HG03097 (cell line): ENCODE results near the gene CTDNEP1.
A peak's percentile ranks its signal among the peaks of the same experiment; 100 is the strongest.

Experiments used
- ATAC-seq: cut with Tn5 transposase; IDR thresholded peaks from one replicate; pipeline ENCODE4 v1.9.1; 2021; ENCODE audit not compliant: unreplicated experiment, low FRiP score

The CTDNEP1 gene

GRCh38 chr17:7232114-7232513, 19.4 kb downstream of the CTDNEP1 start:
- no peak for ATAC-seq

- ATAC-seq, result no peak
Measured at GRCh38 chr17:7229504-7229903, 22.0 kb downstream of the CTDNEP1 start.

DNA sequence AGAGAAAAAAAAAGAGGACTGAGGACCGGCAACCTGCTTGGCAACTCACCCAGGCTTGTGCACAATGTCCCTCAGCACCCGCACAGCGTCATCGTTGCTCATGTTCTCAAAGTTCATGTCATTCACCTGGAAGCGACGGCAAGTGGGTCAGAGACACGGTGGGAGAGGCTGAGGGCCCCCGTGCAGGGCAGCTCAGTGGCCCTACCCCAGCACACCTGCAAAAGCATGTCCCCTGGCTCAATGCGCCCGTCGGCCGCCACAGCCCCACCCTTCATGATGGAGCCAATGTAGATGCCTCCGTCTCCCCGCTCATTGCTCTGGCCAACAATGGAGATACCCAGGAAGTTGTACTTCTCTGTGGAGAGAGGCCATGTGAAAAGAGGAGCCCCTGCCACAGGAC, 22.6 kb downstream of the CTDNEP1 start:
- ATAC-seq, result no peak

- ATAC-seq, result no peak
Measured at GRCh38 chr17:7226721-7227710, 24.5 kb downstream of the CTDNEP1 start.

- no peak for ATAC-seq
Measured at GRCh38 chr17:7225711-7226331, 25.7 kb downstream of the CTDNEP1 start.

DNA sequence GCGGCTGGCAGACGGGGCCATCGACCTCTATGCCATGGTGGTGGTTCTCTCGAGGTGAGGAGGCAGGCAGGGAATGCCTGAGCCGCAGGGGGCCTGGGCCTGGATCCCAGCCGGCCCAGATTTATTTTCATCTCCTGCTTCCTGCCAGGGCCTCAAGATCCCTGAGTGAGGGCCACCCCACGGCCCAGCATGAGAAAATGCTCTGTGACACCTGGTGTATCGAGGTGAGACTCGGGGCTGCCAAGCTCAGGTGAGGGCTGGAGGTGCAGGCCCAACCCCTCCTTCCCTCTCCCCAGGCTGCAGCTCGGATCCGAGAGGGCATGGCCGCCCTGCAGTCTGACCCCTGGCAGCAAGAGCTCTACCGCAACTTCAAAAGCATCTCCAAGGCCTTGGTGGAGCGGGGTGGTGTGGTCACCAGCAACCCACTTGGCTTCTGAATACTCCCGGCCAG, 26.8 kb downstream of the CTDNEP1 start:
- no peak for ATAC-seq

DNA sequence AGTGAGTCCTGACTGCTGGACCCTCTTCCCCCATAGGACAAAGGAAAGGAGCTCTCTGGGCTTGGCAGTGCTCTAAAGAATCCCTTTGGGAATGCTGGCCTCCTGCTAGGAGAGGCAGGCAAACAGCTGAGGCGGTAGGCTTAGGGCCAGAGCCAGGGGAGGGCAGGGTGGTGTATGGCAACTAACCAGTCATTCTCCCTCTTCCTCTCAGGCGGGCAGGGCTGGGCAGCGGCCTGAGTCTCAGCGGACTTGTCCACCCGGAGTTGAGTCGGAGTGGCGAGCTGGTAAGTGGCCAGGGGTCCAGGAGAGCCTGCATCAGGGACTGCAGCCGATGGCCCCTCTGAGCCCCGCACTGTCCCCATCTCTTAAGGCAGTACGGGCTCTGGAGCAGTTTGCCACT, 27.4 kb downstream of the CTDNEP1 start:
- no peak for ATAC-seq

GRCh38 chr17:7223375-7223774, 28.2 kb downstream of the CTDNEP1 start:
- no peak for ATAC-seq

- ATAC-seq, result no peak
Measured at GRCh38 chr17:7222972-7223292, 28.6 kb downstream of the CTDNEP1 start.

GRCh38 chr17:7222093-7222971, 29.2 kb downstream of the CTDNEP1 start:
- no peak for ATAC-seq

DNA sequence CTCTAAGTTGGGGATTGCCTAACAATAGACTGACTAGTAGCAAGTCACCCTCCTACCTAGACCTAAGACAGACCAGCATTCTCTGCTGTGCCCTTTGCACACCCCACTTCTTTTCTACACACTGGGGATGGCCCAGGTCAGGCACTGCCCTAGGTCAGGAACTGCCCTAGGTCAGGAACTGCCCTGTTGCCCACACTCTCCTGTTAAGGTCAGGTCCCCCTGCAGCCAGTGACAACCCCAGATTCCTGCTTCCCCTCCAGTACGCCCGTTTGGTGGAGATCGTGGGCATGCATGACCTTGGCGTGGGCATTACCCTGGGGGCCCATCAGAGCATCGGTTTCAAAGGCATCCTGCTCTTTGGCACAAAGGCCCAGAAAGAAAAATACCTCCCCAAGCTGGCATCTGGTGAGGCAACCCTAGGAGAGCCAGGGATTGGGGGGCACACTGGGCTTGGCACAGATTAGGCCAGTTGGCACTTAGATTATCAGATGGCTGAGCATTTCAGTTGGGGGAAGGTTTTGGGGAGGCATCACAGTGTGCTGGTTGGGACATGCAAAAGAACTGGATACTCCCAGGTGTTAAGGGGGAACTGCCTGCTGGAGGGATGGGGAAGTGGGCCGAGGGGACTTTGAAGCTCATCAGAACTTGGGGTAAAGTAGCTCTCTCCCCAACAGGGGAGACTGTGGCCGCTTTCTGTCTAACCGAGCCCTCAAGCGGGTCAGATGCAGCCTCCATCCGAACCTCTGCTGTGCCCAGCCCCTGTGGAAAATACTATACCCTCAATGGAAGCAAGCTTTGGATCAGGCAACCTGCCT, 30.0 kb downstream of the CTDNEP1 start:
- ATAC-seq, result no peak

- no peak for ATAC-seq
Measured at GRCh38 chr17:7220593-7221277, 30.8 kb downstream of the CTDNEP1 start.

DNA sequence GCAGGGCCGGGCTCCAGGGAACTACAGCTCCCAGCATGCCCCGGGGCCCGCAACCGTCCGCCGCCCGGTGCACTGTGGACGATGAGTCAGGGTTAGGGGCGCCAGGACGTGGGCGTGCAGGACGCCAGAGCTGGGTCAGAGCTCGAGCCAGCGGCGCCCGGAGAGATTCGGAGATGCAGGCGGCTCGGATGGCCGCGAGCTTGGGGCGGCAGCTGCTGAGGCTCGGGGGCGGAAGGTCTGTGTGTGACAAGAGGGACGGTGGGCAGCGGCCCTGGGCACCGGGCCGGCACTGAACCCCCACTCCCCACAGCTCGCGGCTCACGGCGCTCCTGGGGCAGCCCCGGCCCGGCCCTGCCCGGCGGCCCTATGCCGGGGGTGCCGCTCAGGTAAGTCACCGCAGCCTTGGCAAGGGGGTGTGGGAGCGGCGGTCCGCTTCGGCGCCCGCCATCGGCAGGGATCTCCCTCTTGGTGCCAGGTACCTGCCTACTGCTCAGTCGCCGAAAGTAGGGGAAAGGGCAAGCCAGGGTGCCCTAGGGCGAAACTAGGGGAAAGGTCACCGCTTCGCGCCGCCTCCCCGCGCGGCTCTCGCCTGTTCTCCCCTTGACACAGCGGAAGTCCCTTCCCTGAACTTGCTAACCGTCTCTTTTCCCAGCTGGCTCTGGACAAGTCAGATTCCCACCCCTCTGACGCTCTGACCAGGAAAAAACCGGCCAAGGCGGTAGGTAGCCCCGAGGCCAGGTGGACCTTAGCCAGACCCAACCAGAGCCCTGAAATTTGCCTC, 31.5 kb downstream of the CTDNEP1 start, which contains the start of the genes ACADVL and DLG4:
TSS of gene ACADVL (plus strand) at position 127 of the 781 bp plus-strand sequence. CDS start at position 174, 47 bp downstream.
TSS of gene DLG4 (minus strand) at position 25 of the 781 bp plus-strand sequence.
- peak; percentile 32 for ATAC-seq

GRCh38 chr17:7219229-7219811, 32.2 kb downstream of the CTDNEP1 start:
- ATAC-seq, result no peak

- no peak for ATAC-seq
Measured at GRCh38 chr17:7218758-7219157, 32.8 kb downstream of the CTDNEP1 start.

- ATAC-seq, result no peak
Measured at GRCh38 chr17:7218166-7218565, 33.4 kb downstream of the CTDNEP1 start.

GRCh38 chr17:7217113-7217987, 34.2 kb downstream of the CTDNEP1 start:
- no peak for ATAC-seq
